Aorta (tissue), 5 donors: Measurements from ENCODE around the gene TENM4. TPM values are rescaled to one million over a fixed set of nuclear protein-coding genes. Genes with fewer than 3 reads are reported as not detected.
A peak's percentile ranks its signal among the peaks of the same experiment; 100 is the strongest.

Experiments used
- ATAC-seq: fragments of 200-7000 bp; cut with Tn5 transposase; one replicate; pipeline ENCODE4 v1.9.1; 2022; ENCODE audit warnings: moderate library complexity; ENCODE audit not compliant: low FRiP score
- DNase-seq, 2 donors: peaks; one replicate each; pipeline ENCODE4 v3.0.0-alpha.2; 2020
- H3K27ac ChIP-seq, 2 donors: one replicate each; pipeline ENCODE4 v1.5.1; 2013; ENCODE audit warnings: low read length in 2 of 2, mild to moderate bottlenecking in 2 of 2, moderate library complexity in 2 of 2, control low read depth in 1 of 2, inconsistent platforms in 1 of 2, low read depth in 1 of 2
- H3K27me3 ChIP-seq, 2 donors: one replicate each; pipeline ENCODE4 v1.6.1; 2013; ENCODE audit warnings: control low read depth in 1 of 2, low read length in 1 of 2, mild to moderate bottlenecking in 1 of 2, moderate library complexity in 1 of 2; ENCODE audit not compliant: insufficient read depth in 2 of 2, control insufficient read depth in 1 of 2
- H3K36me3 ChIP-seq, 2 donors: one replicate each; pipeline ENCODE4 v1.6.1; 2013; ENCODE audit warnings: control low read depth in 1 of 2, low read length in 1 of 2, mild to moderate bottlenecking in 1 of 2; ENCODE audit not compliant: insufficient read depth in 2 of 2, control insufficient read depth in 1 of 2
- H3K4me1 ChIP-seq, 2 donors: one replicate each; pipeline ENCODE4 v1.6.1; 2013; ENCODE audit warnings: low read length in 2 of 2, control low read depth in 1 of 2, mild to moderate bottlenecking in 1 of 2, moderate library complexity in 1 of 2; ENCODE audit not compliant: insufficient read depth in 2 of 2, control insufficient read depth in 1 of 2
- H3K4me3 ChIP-seq, 2 donors: one replicate each; pipeline ENCODE4 v1.5.1; 2013; ENCODE audit warnings: low read length in 2 of 2, control low read depth in 1 of 2, mild to moderate bottlenecking in 1 of 2
- H3K9me3 ChIP-seq: one replicate; pipeline ENCODE4 v1.6.1; 2013; ENCODE audit warnings: mild to moderate bottlenecking, low read length; ENCODE audit not compliant: control insufficient read depth
- WGBS, 2 donors: extraction: QIAGEN DNeasy Blood & Tissue Kit; methylation state at CpG; one replicate each; pipeline ENCODE4 v1.1.7; 2013; 5-methylcytosine and 5-hydroxymethylcytosine counted together
- intact Hi-C, 2 donors: fragments of 100-400 bp; cut with DNase I; formaldehyde crosslinking; loops; one replicate each; pipeline versions ENCODE4 v1.14.2 to v1.15.0; 2022
- polyA plus RNA-seq, 2 donors: library from polyadenylated mRNA; stranded (reverse); fragments of 200-250 nt; gene quantifications; one replicate each; pipeline ENCODE4 v1.2.3, GENCODE V29; 2013
- total RNA-seq, 2 donors: library from RNA; stranded (reverse); fragmentation: NEBNext Ultra II Directional; extraction: Animal tissue kit (Norgen Biotek cat#: 25700); gene quantifications; one replicate each; pipeline ENCODE4 v1.2.1, GENCODE V29; 2021
- donor health status: healthy with polysubstance abuse.
- donor health status: Bipolar disorder and iron deficiency.
- donor health status: DM: no; HTN: no; CAD: no.
- donor health status: DM: no; HTN: no; CAD: no.
- donor health status: DM: yes; HTN: yes; CAD: no.

TENM4 gene
- total and polyA plus RNA-seq, 4 donors, result 0.20 to 9.1 (median 2.5) TPM

DNA sequence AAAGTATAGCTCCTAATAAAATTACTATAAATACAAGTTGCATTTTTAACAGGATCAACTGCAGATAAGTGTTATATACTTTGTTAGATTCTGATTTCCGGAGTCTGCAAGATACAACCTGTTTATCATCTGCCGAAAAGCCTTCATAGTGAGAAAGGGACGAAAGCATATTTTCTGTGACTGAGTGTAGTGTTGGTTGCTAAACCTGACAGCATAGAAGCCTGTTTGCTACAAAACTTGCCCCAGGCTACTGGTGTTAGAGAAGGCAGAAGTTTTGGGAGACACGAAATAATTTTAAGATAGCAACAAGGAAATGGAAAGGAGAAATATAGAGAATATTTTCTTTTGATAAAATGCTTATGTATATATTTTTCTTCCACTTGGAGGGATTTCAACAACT, 622.6 kb downstream of the TENM4 start:
- ATAC-seq, result no peak
- no peaks in the 10 kb centered on the region for H3K4me1 ChIP-seq
- 92 to 93% methylated on average over 4 of the region's 4 CpGs for WGBS, 2 donors

GRCh38 chr11:78815831-78816230, 625.0 kb downstream of the TENM4 start:
- 96% methylated on average over 6 of the region's 6 CpGs for WGBS, 2 donors
- H3K4me3 ChIP-seq, result no peak overlapping the region
- H3K9me3 ChIP-seq, result no peaks in the 10 kb centered on the region
- H3K27ac ChIP-seq, result no peak overlapping the region
- ATAC-seq (no peak), DNase-seq (no peak)
- no peaks in the 10 kb centered on the region for H3K4me1 ChIP-seq
- H3K36me3 ChIP-seq, result no peaks in the 10 kb centered on the region
- H3K27me3 ChIP-seq, result no peaks in the 10 kb centered on the region
- intact Hi-C loops, result no loop called here

More for the DNA sequence above, 622.6 kb downstream of the TENM4 start:
- DNase-seq, result no peak
- no peak overlapping the region for H3K27ac ChIP-seq
- no peaks in the 10 kb centered on the region for H3K27me3 ChIP-seq
- H3K36me3 ChIP-seq, result no peaks in the 10 kb centered on the region
- no peak overlapping the region for H3K4me3 ChIP-seq
- intact Hi-C loops, result no loop called here
- no peaks in the 10 kb centered on the region for H3K9me3 ChIP-seq

- H3K4me1 ChIP-seq, result no peaks in the 10 kb centered on the region
- ATAC-seq, result no peak
- WGBS, 2 donors, result 93 to 97% methylated on average over 6 of the region's 6 CpGs
- H3K36me3 ChIP-seq, result no peaks in the 10 kb centered on the region
- H3K27me3 ChIP-seq, result no peaks in the 10 kb centered on the region
- intact Hi-C loops, result no loop called here
- H3K4me3 ChIP-seq, result no peak overlapping the region
- DNase-seq, result peak in 1 of 2 donors; percentile 55
- no peak overlapping the region for H3K27ac ChIP-seq
- no peaks in the 10 kb centered on the region for H3K9me3 ChIP-seq
These were observed 628.1 kb downstream of the TENM4 start for GRCh38 chr11:78812513-78813293.

GRCh38 chr11:78810559-78811009, 630.2 kb downstream of the TENM4 start:
- no peaks in the 10 kb centered on the region for H3K9me3 ChIP-seq
- H3K4me3 ChIP-seq, result no peak overlapping the region
- 86 to 88% methylated on average over 7 of the region's 7 CpGs for WGBS, 2 donors
- no peak overlapping the region for H3K27ac ChIP-seq
- intact Hi-C loops, result no loop called here
- no peaks in the 10 kb centered on the region for H3K27me3 ChIP-seq
- H3K4me1 ChIP-seq, result no peaks in the 10 kb centered on the region
- no peaks in the 10 kb centered on the region for H3K36me3 ChIP-seq
- ATAC-seq (no peak), DNase-seq (no peak)

GRCh38 chr11:78809931-78810541, 630.8 kb downstream of the TENM4 start:
- Histone ChIP-seq H3K9me3 (no peaks in the 10 kb centered on the region), H3K27ac (no peak overlapping the region), H3K4me1 (no peaks in the 10 kb centered on the region), H3K36me3 (no peaks in the 10 kb centered on the region), H3K27me3 (no peaks in the 10 kb centered on the region), H3K4me3 (no peak overlapping the region)
- ATAC-seq, result no peak
- 70 to 71% methylated on average over 7 of the region's 7 CpGs for WGBS, 2 donors
- intact Hi-C loops, result loop anchor here in 1 of 2 donors (10.0 kb wide), 1 partner anchor 285 kb away; no protein-coding TSS in a partner anchor
- no peak for DNase-seq

- WGBS, 2 donors, result 77 to 83% methylated on average over 4 of the region's 4 CpGs
- H3K9me3 ChIP-seq, result no peaks in the 10 kb centered on the region
- no peaks in the 10 kb centered on the region for H3K36me3 ChIP-seq
- no peaks in the 10 kb centered on the region for H3K4me1 ChIP-seq
- no peak overlapping the region for H3K4me3 ChIP-seq
- DNase-seq (peak in 1 of 2 donors; percentile 61), ATAC-seq (no peak)
- no peak overlapping the region for H3K27ac ChIP-seq
- H3K27me3 ChIP-seq, result no peaks in the 10 kb centered on the region
- intact Hi-C loops, result loop anchor here in 1 of 2 donors (10.0 kb wide), 1 partner anchor 286 kb away; no protein-coding TSS in a partner anchor
These were observed 631.9 kb downstream of the TENM4 start for GRCh38 chr11:78808923-78809322.

DNA sequence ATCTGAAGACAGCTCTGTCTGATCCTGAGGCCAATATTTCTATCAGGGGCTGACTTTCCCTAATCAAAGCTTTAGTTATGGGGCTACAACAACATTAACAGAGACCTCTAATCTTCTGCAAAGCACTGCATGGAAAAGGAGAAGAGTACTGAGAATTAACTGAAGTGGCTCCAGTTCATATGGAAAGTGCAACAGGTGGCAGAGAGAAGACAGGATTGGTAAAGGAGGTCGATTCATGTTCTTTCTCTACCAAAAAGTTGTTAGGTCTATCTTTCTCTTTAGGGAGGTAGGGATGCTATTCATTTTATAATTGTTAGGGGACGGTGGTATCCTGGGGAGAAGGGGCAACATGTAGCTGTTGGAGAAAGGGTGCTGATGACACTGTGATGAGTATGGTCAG, 633.5 kb downstream of the TENM4 start:
- Histone ChIP-seq H3K4me3 (no peak overlapping the region), H3K9me3 (no peaks in the 10 kb centered on the region), H3K27me3 (no peaks in the 10 kb centered on the region), H3K36me3 (no peaks in the 10 kb centered on the region), H3K4me1 (peaks cover 0 to under 1% of the 10 kb centered on the region in 2 donors), H3K27ac (no peak overlapping the region)
- intact Hi-C loops, result loop anchor here in 1 of 2 donors (10.0 kb wide), 1 partner anchor 287 kb away; no protein-coding TSS in a partner anchor
- WGBS, 2 donors, result 96 to 97% methylated on average over 2 of the region's 2 CpGs
- DNase-seq (no peak), ATAC-seq (no peak)

- Histone ChIP-seq H3K36me3 (no peaks in the 10 kb centered on the region), H3K27me3 (no peaks in the 10 kb centered on the region), H3K9me3 (no peaks in the 10 kb centered on the region), H3K4me1 (peaks cover 0 to 5% of the 10 kb centered on the region in 2 donors), H3K27ac (no peak overlapping the region), H3K4me3 (no peak overlapping the region)
- peak; percentile 74 to 77 for DNase-seq
- WGBS, 2 donors, result 44 to 47% methylated on average over 2 of the region's 2 CpGs
- no peak for ATAC-seq
- intact Hi-C loops, result loop anchor here in 1 of 2 donors (10.0 kb wide), 1 partner anchor 288 kb away; no protein-coding TSS in a partner anchor
These were observed 634.4 kb downstream of the TENM4 start for GRCh38 chr11:78806214-78807004.
